Fibroblast of villous mesenchyme (primary cell): ENCODE measurements around the gene UBE2L3. TPM values are rescaled to one million over a fixed set of nuclear protein-coding genes. Genes with fewer than 3 reads are reported as not detected.
"Not testable (repeated sequence)": the region's sequence is repeated elsewhere in the genome, so short reads cannot be mapped to it uniquely, and the experiment has no call there.

Experiments
- DNase-seq: peaks from one replicate; pipeline ENCODE4 v3.0.0-alpha.2; 2010; ENCODE audit warnings: low read depth
- H3K4me3 ChIP-seq: 2 replicates; pipeline ENCODE4 v1.5.1; 2011; ENCODE audit warnings: low read depth, mild to moderate bottlenecking, low read length
- CTCF ChIP-seq: IDR thresholded peaks from 2 replicates; pipeline ENCODE4 v1.5.1; 2012; ENCODE audit warnings: low read depth, mild to moderate bottlenecking, low read length; ENCODE audit not compliant: insufficient read depth
- total RNA-seq: library from RNA; depleted of rRNA; stranded (reverse); fragments of >200 nt; gene quantifications from 2 replicates; pipeline ENCODE4 v1.2.3, GENCODE V29; 2012

The UBE2L3 gene
- total RNA-seq, 1 donor, result 56.1 TPM

- TF ChIP-seq CTCF, result no peak
- no peak for DNase-seq
- H3K4me3 ChIP-seq, result no peak overlapping the region
Observed at GRCh38 chr22:21563912-21564311, 3.6 kb upstream of the UBE2L3 start.

- DNase-seq, result no peak
- TF ChIP-seq CTCF, result no peak
- H3K4me3 ChIP-seq, result no peak overlapping the region
Observed at GRCh38 chr22:21564411-21564810, 3.1 kb upstream of the UBE2L3 start.

- peak overlapping the region; percentile 67 for H3K4me3 ChIP-seq
- DNase-seq, result peak; percentile 56
- TF ChIP-seq CTCF, result no peak
Observed at GRCh38 chr22:21568347-21569075, 997 bp downstream of the UBE2L3 start.

- H3K4me3 ChIP-seq, result peak overlapping the region; percentile 67
- not testable (repeated sequence) for DNase-seq
Observed at GRCh38 chr22:21569076-21569427, 1.5 kb downstream of the UBE2L3 start.

- TF ChIP-seq CTCF, result no peak
- DNase-seq, result no peak
Observed at GRCh38 chr22:21569459-21570170, 2.1 kb downstream of the UBE2L3 start.

GRCh38 chr22:21570398-21570797 is 2.9 kb downstream of the UBE2L3 start:
- no peak for DNase-seq
- TF ChIP-seq CTCF, result no peak
- peak overlapping the region; percentile 12 for H3K4me3 ChIP-seq

More at GRCh38 chr22:21569459-21570170, 2.1 kb downstream of the UBE2L3 start:
- H3K4me3 ChIP-seq, result peak overlapping the region; percentile 67

- TF ChIP-seq CTCF, result no peak
- H3K4me3 ChIP-seq, result no peak overlapping the region
- DNase-seq, result no peak
Observed at GRCh38 chr22:21571679-21572078, 4.2 kb downstream of the UBE2L3 start.
